GM21723 (cell line): ENCODE measurements around the gene KLK12.

ENCODE experiments used
- ATAC-seq: cut with Tn5 transposase; IDR thresholded peaks from one replicate; pipeline ENCODE4 v1.9.1; 2021; ENCODE audit warnings: mild to moderate bottlenecking, moderate library complexity; ENCODE audit not compliant: unreplicated experiment

The KLK12 gene

GRCh38 chr19:51034704-51035103 lies at the start of gene KLK12:
KLK12 (minus strand) TSS chr19:51035002; CDS start chr19:51034621, 381 bp downstream.
- no peak for ATAC-seq

- no peak for ATAC-seq
Observed at GRCh38 chr19:51084505-51084904, 49.7 kb upstream of the KLK12 start.

- no peak for ATAC-seq
Observed at GRCh38 chr19:51083783-51084182, 49.0 kb upstream of the KLK12 start.

- no peak for ATAC-seq
Observed at GRCh38 chr19:51083181-51083580, 48.4 kb upstream of the KLK12 start.

GRCh38 chr19:51082611-51083010 lies 47.8 kb upstream of the KLK12 start, which contains the start of gene KLK14:
KLK14 (minus strand) TSS chr19:51082887; CDS start chr19:51082614, 273 bp downstream.
- ATAC-seq = no peak

- no peak for ATAC-seq
Observed at GRCh38 chr19:51081476-51081875, 46.7 kb upstream of the KLK12 start.

- ATAC-seq = no peak
Observed at GRCh38 chr19:51079481-51080110, 44.8 kb upstream of the KLK12 start.

- no peak for ATAC-seq
Observed at GRCh38 chr19:51078731-51079130, 43.9 kb upstream of the KLK12 start.

GRCh38 chr19:51078104-51078503 lies 43.3 kb upstream of the KLK12 start:
- ATAC-seq = no peak

GRCh38 chr19:51076631-51077213 lies 41.9 kb upstream of the KLK12 start:
- ATAC-seq = no peak

- ATAC-seq = no peak
Observed at GRCh38 chr19:51075998-51076397, 41.2 kb upstream of the KLK12 start.

GRCh38 chr19:51071095-51071405 lies 36.2 kb upstream of the KLK12 start:
- ATAC-seq = no peak

- no peak for ATAC-seq
Observed at GRCh38 chr19:51070334-51071094, 35.7 kb upstream of the KLK12 start.

GRCh38 chr19:51066393-51067186 lies 31.8 kb upstream of the KLK12 start:
- ATAC-seq = no peak

- ATAC-seq = no peak
Observed at GRCh38 chr19:51065221-51065960, 30.6 kb upstream of the KLK12 start.

GRCh38 chr19:51064534-51065220 lies 29.9 kb upstream of the KLK12 start, which contains the start of gene KLK13:
KLK13 (minus strand) TSS chr19:51065092; CDS start chr19:51065067, 25 bp downstream.
- ATAC-seq = no peak

- no peak for ATAC-seq
Observed at GRCh38 chr19:51063664-51064063, 28.9 kb upstream of the KLK12 start.

- ATAC-seq = no peak
Observed at GRCh38 chr19:51060973-51061372, 26.2 kb upstream of the KLK12 start.

GRCh38 chr19:51060336-51060735 lies 25.5 kb upstream of the KLK12 start:
- ATAC-seq = no peak

GRCh38 chr19:51059715-51060114 lies 24.9 kb upstream of the KLK12 start:
- no peak for ATAC-seq
